ENCODE measurements around the gene XG.
"Not testable (repeated sequence)": the region's sequence is repeated elsewhere in the genome, so short reads cannot be mapped to it uniquely, and the experiment has no call there.

Gene XG, protein sequence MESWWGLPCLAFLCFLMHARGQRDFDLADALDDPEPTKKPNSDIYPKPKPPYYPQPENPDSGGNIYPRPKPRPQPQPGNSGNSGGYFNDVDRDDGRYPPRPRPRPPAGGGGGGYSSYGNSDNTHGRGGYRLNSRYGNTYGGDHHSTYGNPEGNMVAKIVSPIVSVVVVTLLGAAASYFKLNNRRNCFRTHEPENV

DNA sequence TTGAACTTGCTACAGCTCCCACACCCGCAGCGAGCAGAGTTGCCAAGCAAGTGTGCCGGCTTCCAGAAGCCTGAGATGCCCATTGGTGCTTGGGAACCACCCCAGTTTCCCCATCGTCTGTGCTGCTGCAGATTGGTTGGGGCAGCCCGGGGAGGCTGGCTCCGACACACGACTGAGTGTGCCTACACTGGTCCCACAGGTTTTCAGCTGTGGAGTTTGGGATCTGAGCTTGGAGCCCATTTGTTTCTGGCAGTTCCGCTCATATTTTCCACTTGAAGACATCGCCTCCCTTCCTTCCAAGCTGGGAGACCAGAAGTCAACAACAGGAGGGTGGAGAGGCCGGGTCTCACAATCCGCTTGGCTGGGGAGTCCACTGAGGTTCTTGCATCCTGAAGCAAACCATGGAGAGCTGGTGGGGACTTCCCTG, at the start of gene XG:
Gene XG, plus strand, starts transcription at position 167 of the 427 bp plus-strand sequence. Its CDS starts 235 bp downstream, at position 402.
- not testable (repeated sequence) for DNase-seq (ENCODE audit: low read depth in 2 of 3, low spot score in 2 of 3)

DNA sequence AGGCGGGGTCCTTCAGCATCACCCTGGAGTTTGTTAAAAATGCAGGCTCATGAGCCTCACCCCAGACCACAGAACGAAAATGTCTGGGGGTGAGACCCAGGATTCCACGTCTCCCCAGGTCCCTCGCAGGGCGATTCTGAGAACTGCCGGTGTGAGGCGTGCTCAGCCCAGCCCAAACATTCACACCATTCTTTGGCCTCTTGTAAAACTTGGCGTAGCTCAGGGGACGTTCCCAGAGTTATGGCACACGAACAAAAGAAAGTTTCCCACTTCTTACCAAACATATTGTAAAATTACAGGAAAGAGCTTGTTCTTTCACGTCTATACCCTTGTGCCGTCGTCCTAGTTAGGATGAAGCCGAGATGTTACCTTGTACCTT, 47.9 kb upstream of the XG start:
- no peak for DNase-seq (ENCODE audit: low read depth in 2 of 3, low spot score in 2 of 3)

DNA sequence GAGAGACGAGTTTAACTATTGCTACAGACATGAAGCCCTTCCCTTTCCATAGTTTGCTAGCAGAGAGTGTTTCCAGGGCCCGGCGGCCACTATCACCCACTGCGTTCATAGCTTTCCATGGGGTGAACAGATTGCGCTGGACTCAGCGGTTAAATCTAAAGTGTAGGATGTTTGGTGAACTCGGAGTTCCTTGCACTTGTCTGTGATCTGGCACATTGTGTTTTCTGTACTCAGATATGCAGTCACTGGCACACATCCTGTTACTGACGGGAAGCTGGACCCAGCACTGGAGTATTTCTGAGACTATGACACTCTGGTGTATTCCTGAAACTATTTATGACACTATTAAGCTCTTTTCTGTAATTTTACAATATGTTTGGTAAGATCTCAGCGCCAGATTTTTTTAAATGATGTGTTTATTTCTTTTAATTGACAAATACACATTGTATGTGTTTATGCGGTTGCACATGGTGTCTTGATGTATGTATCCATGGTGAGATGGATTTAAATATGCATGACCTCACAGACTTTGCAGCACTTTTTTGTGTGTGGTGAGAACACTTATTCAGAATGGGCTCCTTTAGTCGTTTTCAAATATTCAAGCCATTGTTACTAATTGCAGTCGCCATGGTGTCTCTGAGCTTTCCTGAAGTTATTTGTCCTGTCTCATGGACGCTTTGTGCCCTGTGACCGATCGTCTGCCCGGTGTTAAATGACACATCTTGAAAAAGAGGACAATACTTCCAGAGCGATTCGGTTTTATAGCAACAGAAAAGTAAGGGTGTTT, 46.6 kb upstream of the XG start:
- DNase-seq (ENCODE audit: low read depth in 2 of 3, low spot score in 2 of 3): no peak

DNA sequence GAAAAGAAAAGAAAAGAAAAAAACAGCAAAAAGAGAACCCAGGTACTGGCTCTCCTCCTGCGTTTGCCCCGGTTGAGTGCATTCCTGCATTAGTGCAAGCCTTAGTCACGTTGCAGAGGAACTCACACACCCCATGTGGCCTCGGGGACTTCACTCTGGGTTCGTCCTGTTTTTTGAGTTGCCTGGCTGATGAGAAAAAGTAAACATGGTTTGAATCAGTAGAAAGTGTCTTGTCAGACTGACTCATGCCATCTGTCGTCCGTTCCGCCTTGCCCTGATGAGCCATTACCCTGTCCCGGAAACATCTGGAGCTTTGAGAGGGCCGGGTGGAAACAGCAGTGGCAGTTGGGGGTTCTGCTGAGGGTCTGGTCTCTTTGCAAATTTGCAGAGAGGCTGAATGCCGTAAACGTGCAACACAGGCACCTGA, 44.5 kb upstream of the XG start:
- DNase-seq (ENCODE audit: low read depth in 2 of 3, low spot score in 2 of 3): no peak

DNA sequence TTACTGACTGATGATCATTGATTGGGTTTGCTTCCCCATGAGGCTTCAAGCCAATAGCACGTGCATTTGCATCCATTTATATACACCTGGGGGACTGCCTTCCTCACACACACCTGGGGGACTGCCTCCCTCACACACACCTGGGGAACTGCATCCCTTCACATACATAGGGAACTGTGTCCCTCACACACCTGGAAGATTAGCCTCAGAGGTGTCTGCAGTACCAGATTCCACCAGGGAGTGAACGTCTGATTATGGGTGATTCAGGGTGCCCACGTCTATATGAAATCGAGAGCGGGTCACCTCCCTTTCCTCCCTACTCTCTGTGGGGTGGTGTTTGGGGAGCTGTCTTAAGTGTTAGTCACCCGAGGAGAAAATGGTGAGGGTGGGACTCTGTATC, 43.8 kb upstream of the XG start:
- DNase-seq (ENCODE audit: low read depth in 2 of 3, low spot score in 2 of 3): no peak

DNA sequence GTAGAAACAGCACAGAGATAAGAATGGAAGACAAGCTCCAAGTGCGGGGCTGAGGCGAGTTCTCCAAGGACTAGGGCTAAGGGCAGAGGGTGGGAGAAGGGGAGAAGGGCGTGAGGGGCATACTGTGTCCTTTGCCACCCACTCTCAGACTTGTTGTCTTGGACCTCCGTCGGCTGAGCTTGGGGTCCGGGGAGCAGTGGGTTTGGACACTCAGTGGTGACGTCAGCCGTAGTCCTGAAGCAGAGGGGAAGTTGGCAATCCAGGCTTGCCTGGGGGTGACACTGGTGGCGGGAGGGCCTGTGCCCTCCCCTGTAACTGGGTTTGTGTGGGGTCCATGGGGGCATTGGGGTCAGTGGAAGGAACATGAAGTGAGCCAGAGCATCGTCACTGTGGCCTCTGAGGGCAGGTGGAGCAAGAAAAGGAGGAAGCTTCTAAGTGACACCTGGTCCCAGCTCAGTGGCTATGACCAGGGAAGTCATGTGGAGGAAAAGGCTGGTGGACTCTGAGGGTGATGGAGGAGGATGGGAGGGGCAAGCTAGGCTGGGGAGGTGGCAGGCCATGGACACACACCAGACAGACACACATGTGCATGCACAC, 43.1 kb upstream of the XG start:
- no peak for DNase-seq (ENCODE audit: low read depth in 2 of 3, low spot score in 2 of 3)

DNA sequence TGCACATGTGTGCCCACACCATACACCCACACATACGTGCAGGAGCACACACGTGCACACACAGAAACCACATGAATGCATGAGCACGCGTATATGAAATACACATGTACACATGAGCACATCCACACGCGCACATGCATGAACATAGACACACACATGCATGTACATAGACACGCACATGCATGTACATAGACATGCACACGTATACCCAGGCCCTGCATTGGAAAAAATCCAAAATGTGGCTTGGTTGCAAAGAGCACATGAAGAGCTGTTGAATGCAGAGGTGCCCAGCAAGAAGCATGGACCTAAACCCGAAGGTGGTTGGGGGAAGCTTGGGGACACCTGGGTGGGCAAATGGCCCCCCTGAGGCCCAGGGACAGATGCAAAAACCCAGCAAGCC, 42.3 kb upstream of the XG start:
- no peak for DNase-seq (ENCODE audit: low read depth in 2 of 3, low spot score in 2 of 3)

DNA sequence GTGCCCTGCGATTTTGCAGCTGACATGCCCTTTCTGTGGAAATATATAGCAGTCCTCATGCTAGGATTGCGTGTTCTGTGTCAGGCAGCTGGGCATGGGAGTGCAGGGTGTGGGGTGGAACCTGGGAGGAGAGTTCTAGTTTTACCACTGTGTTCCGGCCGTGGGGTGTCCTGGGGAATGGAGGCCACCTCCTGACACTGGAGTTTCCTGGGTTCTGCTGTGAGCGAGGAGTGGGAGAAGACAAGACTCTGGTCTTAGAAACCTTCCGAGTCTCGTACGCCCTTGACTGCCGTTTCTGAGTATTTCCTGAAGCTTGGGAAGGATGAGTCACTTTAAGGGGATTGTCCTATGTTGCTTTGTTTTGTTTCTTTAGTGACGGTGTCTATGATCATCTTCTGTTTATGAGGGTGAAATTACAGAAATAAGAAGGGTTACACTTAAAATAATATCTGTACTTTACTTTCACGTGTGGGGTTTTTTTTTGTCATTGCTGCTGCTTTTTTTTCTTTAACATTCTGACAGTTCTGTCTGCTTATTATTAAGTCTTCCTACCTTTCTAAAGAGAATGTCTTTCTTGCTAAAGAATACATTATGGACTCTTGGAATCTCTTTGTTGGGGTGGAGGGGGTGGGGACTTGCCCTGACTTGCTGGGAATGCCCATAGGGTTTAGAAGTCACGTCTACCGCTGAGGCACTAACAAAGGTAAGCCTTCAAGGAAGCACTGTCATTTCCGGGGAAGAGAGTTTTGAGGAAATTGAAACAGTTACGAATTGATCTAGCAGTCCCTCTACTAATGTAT, 41.6 kb upstream of the XG start:
- DNase-seq (ENCODE audit: low read depth in 2 of 3, low spot score in 2 of 3): no peak

DNA sequence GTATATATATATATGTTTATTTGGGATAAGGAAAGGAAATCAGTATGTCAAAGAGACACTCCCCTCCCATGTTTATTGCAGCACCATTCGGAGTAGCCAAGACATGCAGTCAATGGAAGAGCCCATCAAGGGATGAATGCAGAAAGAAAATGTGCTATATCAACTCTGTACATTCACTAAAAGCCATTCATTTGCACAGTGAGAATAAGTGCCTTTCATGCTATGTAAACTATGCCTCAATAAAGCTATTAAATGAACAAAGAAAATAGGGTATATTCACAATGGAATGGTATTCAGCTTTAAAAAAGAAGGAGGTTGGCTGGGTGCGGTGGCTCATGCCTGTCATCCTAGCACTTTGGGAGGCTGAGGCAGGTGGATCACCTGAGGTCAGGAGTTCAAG, 40.4 kb upstream of the XG start:
- DNase-seq (ENCODE audit: low read depth in 2 of 3, low spot score in 2 of 3): no peak

DNA sequence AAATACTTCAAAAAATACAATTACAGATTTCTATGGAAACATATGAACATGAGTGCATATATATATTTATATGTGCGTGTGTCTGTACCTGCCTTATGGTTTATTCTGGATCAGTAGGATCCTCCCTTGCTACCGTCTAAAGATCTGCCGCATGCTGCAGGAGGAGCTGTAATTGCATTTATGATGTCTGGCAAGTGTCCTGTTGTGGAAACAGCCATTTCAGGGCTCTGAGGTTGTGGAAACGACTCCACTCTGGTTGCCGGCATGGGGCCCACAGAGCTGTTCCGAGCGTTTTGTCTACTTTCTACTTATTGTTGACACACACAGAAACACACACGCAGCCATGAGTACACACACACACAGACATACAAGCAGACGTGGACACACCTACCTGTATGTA, 39.4 kb upstream of the XG start:
- DNase-seq (ENCODE audit: low read depth in 2 of 3, low spot score in 2 of 3): no peak

DNA sequence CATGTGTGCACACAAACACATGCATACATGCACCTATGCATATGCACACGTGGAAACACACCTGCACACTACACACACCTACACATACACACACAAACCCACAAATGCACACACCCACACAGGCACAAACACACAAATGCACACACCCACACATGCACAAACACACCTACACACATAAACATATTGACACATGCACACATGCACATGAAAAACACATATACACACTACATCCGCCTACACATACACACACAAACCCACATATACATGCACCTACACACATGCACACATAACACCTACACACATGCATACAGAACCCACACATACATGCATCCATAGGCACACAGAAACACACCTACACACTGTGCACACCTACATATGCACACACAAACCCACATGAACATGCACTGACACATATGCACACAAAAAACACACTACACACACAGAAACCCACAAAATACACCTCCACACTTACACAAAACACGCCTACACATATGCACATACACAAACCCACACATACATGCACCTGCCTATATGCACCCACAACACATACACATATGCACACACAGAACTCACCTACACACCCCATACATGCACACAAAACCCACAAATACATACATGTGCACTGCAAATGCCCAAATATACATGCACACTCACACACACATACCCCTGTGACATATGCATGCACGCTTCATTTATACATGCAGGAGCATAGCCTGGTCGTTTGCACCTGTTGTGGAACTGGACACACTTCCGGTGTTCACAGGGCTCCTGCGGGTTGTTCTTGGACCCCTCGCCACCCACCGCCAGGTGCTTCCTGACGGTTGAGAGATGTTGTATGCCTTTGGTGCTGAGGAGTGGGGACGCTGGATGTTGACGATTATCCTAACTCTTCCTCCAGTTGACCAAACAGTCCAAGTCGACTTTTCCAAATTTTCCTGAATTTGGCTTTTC, 38.7 kb upstream of the XG start:
- DNase-seq (ENCODE audit: low read depth in 2 of 3, low spot score in 2 of 3): no peak

DNA sequence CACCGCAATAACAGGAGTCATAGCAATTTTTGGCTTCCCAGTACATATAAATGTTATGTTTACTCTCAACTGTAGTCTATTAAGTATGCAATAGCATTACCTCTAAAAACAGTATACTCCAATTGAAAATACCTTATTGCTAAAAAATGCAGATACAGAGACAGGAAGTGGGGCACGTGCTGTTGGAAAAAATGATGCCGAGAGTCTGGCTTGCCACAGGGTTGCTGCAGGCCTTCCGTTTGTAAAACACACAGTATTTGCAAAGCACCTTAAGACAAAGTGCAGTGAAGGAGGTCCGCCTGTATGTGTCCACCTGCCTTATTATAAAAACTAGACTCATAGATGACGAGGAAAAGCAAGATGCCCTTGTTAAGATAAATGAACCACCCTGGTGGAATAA, 37.3 kb upstream of the XG start:
- DNase-seq (ENCODE audit: low read depth in 2 of 3, low spot score in 2 of 3): no peak

DNA sequence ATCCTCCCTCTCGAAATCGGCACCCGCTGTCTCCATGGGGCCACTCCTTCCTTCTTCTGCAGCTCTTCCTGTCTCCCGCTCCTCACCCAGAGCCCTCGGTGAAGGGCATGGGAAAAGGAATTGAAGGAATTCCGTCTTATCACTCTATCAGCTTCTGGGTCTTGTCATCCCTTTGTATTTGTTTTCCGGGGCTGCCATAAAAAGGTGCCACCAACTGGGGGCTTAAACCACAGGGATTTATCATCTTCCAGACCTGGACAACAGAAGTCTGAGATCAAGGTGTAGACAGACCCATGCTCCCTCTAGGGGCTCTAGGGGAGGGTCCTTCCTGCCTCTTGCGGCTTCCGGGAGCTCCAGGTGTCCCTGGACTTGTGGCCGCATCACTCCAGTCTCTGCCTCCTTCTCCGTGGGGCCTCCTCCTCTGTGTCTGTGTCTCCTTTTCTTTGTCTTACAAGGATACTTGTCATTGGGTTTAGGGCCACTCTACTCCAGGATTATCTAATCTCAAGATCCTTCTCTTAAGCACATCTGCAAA, 36.7 kb upstream of the XG start:
- DNase-seq (ENCODE audit: low read depth in 2 of 3, low spot score in 2 of 3): no peak

DNA sequence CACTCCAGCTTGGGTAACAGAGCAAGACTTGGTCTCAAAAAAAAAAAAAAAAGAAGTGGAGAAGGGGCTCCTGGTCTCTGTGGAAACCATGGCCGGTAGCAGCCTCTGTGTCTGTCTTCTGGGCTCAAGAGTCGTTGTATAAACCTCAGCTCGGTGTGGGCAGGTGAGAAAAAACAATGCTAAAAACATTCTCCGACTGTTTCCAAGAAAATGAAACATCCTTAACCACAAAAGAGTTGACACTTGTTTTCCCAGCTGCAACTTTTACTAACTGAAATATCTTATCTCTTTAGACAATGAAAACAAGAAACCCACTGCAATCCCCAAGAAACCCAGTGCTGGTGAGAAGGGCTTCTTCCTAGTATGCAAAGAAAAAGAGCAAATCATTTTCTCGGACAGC, 34.5 kb upstream of the XG start:
- DNase-seq (ENCODE audit: low read depth in 2 of 3, low spot score in 2 of 3): no peak

DNA sequence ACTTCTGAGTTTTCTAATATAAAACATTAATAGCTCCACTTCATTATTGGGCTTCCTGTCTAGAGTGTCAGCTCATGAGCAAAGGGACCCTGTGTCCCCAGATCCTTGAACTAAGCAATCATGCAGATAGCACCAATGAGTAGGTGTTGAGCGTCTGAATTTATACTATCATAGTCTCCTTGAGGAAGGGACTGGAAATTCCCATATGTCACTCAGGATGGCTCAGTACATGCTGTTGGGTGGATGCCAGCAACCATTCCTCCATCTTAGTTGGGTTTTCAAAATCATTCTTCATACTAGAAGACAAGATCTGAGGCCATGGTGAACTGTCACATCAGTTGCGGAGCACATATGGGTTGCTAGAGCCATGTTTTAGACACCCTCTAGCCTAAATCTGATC, 33.0 kb upstream of the XG start:
- DNase-seq (ENCODE audit: low read depth in 2 of 3, low spot score in 2 of 3): no peak

DNA sequence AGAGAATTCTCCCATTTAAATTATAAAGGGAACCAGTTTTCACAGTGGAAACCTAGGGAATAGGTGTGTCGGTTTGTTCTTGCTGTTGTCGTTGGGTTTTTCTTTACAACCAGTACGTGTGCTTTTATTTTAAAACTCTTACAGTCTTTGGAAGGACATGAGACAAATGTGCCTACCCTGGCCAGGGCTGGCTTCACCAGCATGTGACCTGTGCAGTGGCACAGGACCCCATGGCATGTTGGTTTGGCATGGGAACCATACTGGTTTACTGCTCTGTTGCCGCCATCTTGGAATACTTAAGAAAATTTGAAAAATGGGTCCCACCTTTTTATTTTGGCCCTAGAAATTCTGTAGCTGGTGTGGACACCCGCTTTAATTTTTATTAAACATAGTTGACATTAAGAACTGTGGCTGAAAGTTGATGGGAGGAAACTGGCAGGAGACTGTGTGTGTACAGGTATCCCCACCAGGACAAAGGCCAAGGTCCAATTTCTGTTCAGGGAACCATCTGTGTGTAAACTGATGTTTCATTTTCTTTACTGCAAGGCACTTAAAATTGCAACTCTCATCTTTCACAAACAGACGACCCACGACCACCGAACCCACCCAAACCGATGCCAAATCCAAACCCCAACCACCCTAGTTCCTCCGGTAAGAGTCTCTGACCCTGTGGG, 31.9 kb upstream of the XG start:
- no peak for DNase-seq (ENCODE audit: low read depth in 2 of 3, low spot score in 2 of 3)

DNA sequence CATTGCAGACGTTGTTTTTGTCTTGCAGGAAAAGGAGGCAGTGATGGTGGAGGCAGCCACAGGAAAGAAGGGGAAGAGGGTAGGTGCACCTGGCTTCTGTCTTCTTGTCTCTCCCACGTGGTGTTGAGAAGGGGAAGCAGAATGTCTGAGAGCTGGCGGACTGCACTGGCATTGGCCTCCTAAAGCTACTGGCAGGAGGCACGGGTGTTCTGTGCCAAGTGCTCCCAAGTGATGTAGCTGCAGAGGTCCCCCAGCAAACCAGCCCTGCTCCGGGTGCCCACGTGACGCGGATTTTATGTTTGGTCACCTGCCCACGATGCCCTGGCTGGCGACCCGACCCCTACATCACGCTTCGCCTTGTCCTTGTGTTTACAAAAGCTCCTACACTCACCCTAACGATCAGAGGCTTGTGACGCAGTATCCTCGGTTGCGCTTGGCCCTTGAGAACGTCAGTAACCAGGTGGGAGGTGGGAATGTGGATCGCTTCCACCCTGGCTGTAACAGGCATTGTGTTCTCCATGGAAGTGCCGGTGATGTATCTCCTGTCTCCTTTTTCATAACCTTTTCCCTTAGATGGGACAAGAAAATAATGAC, 28.5 kb upstream of the XG start:
- DNase-seq (ENCODE audit: low read depth in 2 of 3, low spot score in 2 of 3): no peak

DNA sequence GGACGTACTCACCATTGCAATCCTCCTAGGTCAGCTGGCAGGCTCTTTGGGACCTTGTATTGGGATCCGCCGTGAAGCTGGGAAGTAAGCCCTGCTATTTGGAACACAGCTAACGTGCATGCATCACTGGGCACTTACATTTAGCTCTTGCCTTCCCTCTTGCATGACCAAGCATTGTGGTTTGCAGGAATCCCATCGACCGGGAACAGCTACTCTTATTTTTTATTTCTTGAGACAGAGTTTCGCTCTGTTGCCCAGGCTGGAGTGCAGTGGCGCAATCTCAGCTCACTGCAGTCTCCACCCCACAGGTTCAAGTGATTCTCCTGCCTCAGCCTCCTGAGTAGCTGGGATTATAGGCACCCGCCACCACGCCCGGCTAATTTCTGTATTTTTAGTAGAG, 24.6 kb upstream of the XG start:
- not testable (repeated sequence) for DNase-seq (ENCODE audit: low read depth in 2 of 3, low spot score in 2 of 3)

DNA sequence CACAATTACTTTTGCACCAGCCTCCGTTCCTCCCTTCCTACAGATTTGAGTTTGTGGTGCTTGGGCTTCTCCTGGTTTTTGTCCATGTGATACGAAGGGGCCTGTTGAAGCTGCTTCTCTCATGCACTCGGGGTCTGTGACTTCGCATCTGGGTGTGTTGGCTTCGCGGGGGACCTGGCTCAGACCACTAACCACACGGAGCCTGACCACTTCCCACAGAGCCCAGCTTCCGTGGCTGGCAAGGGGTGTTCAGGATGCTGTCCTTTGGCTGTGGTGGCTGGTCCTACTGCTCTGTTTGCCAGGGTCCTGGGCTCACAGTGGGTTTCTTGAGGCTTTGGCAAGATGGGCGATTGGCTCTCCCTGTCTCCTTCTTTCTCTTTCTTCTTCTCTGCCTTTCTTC, 19.8 kb upstream of the XG start:
- no peak for DNase-seq (ENCODE audit: low read depth in 2 of 3, low spot score in 2 of 3)
